ENCODE measurements around the gene SLC12A4. TPM values are rescaled to one million over a fixed set of nuclear protein-coding genes. Genes with fewer than 3 reads are reported as not detected.
"Not testable (repeated sequence)": the region's sequence is repeated elsewhere in the genome, so short reads cannot be mapped to it uniquely, and the experiment has no call there.

The SLC12A4 gene
- total RNA-seq, 4 donors from 2014 or later = 65.8 to 142 (median 81.3) TPM

DNA sequence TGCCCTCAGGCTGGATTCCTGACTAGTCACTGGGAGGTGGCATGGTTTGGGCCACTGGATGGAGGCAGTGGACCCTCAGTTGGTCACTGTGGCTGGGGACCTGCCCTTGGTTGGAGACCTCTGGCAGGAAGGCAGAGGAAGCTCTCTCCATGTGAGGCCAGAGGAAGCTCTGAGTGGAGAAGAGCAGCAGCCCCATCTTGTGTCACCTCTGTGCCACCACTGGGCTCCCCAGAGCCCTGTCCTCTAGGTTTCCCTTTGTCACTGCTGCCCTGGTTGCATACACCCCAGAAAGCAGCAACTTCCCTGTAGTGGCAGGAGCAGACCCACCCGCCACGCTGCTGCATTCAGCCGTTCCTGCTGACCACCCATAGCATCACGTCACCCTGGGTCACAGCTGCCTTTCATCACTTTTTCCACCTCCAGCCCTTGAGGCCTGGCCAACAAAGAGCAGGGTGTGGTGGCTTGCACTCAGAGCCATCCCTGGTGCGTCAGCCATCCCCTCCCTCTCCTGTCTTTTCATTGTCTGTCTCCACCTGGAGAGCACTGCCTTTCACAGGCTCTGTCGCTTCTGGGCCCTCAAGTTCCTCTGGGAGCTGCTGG lies 48.7 kb downstream of the SLC12A4 start:
- no peak for DNase-seq (ENCODE audit: extremely low spot score)
- 63% methylated on average over 6 of the region's 6 CpGs for WGBS
- no peak overlapping the region for H3K4me3 ChIP-seq
- H3K27ac ChIP-seq (replicated peaks in 1 of 4) = peak overlapping the region; percentile 10 to 65 (median 31)
- peaks cover 62 to 85% (median 76%) of the 10 kb centered on the region in 4 donors for H3K4me1 ChIP-seq
- peaks cover 0 to 32% (median 18%) of the 10 kb centered on the region in 4 donors for H3K36me3 ChIP-seq
- TF ChIP-seq, protein P1, sequence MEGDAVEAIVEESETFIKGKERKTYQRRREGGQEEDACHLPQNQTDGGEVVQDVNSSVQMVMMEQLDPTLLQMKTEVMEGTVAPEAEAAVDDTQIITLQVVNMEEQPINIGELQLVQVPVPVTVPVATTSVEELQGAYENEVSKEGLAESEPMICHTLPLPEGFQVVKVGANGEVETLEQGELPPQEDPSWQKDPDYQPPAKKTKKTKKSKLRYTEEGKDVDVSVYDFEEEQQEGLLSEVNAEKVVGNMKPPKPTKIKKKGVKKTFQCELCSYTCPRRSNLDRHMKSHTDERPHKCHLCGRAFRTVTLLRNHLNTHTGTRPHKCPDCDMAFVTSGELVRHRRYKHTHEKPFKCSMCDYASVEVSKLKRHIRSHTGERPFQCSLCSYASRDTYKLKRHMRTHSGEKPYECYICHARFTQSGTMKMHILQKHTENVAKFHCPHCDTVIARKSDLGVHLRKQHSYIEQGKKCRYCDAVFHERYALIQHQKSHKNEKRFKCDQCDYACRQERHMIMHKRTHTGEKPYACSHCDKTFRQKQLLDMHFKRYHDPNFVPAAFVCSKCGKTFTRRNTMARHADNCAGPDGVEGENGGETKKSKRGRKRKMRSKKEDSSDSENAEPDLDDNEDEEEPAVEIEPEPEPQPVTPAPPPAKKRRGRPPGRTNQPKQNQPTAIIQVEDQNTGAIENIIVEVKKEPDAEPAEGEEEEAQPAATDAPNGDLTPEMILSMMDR (IDR thresholded peaks at IDR 0.05) = peak in 1 of 3 experiments; percentile 6
- TF ChIP-seq POLR2AphosphoS5 (IDR thresholded peaks at IDR 0.05) (peak; percentile 28 to 30), EP300 (IDR thresholded peaks at IDR 0.05) (no peak), POLR2A (IDR thresholded peaks at IDR 0.05; ENCODE audit: low read depth) (no peak)
- no peaks in the 10 kb centered on the region for H3K9me3 ChIP-seq
- no peaks in the 10 kb centered on the region for H3K27me3 ChIP-seq
- intact Hi-C loops (cut with DNase I) = no loop called here

DNA sequence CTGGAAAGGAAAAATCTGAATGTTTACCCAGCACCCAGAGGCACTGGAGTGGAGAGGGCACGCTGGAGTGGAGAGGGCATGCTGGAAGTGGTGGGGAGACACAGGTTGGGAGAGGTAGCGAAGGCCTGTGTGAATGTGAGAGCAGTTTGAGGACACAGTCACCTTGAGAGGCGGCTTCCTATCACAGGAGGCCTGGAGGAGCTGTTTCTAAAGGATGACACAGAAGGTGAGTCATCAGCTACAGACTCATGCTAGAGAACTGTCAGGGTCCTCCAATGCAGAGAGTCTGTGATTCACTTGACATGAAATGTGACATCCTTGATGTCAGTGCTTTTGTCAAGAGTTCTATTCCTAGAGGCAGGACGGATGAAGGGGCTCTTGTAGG lies 50.6 kb downstream of the SLC12A4 start:
- no peak for TF ChIP-seq POLR2A (IDR thresholded peaks at IDR 0.05; ENCODE audit: low read depth)
- no peak for TF ChIP-seq EP300 (IDR thresholded peaks at IDR 0.05)
- TF ChIP-seq POLR2AphosphoS5 (IDR thresholded peaks at IDR 0.05) = peak in 1 of 2 donors; percentile 20
- TF ChIP-seq, protein P1 (IDR thresholded peaks at IDR 0.05) = no peak
- H3K4me1 ChIP-seq = peaks cover 50 to 66% (median 59%) of the 10 kb centered on the region in 4 donors
- H3K27ac ChIP-seq (replicated peaks in 1 of 4) = peak overlapping the region; percentile 65 to 83 (median 70)
- H3K36me3 ChIP-seq = peaks cover 0 to 36% (median 24%) of the 10 kb centered on the region in 4 donors
- 52% methylated on average over 4 of the region's 4 CpGs for WGBS
- H3K9me3 ChIP-seq = no peaks in the 10 kb centered on the region
- no peak overlapping the region for H3K4me3 ChIP-seq
- no peak for DNase-seq (ENCODE audit: extremely low spot score)
- intact Hi-C loops (cut with DNase I) = no loop called here
- H3K27me3 ChIP-seq = no peaks in the 10 kb centered on the region

DNA sequence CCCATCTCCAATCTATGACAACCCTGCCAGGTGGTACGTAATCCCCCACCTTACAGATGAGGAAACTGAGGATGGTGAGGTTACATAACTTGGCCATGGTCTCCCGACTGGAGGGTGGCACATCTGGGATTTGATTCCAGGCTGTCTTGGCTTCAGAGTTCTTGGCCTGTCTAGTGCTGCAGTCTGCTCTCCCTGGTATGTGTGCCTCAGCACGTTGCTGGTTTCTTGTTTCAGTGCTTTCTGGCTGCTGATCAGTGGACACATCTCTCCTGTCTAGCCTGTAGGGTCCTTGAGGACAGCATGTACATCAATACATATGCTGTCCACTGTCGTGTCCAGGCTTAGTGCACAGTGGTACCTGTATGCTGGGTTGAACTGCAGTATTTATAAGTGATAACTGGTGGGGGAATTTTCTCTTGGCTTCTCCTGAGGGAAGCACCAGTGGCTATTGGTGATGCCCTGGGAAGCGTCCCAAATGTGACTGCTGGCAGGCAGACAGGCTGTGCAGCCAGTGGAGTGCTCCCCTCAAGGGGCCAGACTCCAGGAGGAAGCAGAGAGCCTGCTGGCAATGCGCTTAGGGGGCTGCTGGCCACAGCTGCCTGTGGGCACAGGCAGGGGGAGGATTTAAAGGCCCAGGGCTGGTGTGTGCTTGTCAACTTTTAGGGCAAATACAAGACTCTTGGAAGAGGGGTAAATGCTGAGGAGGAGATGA lies 51.1 kb downstream of the SLC12A4 start:
- TF ChIP-seq EP300 (IDR thresholded peaks at IDR 0.05) (no peak), POLR2A (IDR thresholded peaks at IDR 0.05; ENCODE audit: low read depth) (no peak), POLR2AphosphoS5 (IDR thresholded peaks at IDR 0.05) (no peak)
- TF ChIP-seq, protein P1 (IDR thresholded peaks at IDR 0.05) = no peak
- intact Hi-C loops (cut with DNase I) = no loop called here
- H3K4me3 ChIP-seq = no peak overlapping the region
- no peak for DNase-seq (ENCODE audit: extremely low spot score)
- 62% methylated on average over 6 of the region's 6 CpGs for WGBS
- peaks cover 45 to 61% (median 53%) of the 10 kb centered on the region in 4 donors for H3K4me1 ChIP-seq
- peak overlapping the region; percentile 65 to 83 (median 70) for H3K27ac ChIP-seq (replicated peaks in 1 of 4)
- no peaks in the 10 kb centered on the region for H3K27me3 ChIP-seq
- no peaks in the 10 kb centered on the region for H3K9me3 ChIP-seq
- H3K36me3 ChIP-seq = peaks cover 0 to 39% (median 27%) of the 10 kb centered on the region in 4 donors

DNA sequence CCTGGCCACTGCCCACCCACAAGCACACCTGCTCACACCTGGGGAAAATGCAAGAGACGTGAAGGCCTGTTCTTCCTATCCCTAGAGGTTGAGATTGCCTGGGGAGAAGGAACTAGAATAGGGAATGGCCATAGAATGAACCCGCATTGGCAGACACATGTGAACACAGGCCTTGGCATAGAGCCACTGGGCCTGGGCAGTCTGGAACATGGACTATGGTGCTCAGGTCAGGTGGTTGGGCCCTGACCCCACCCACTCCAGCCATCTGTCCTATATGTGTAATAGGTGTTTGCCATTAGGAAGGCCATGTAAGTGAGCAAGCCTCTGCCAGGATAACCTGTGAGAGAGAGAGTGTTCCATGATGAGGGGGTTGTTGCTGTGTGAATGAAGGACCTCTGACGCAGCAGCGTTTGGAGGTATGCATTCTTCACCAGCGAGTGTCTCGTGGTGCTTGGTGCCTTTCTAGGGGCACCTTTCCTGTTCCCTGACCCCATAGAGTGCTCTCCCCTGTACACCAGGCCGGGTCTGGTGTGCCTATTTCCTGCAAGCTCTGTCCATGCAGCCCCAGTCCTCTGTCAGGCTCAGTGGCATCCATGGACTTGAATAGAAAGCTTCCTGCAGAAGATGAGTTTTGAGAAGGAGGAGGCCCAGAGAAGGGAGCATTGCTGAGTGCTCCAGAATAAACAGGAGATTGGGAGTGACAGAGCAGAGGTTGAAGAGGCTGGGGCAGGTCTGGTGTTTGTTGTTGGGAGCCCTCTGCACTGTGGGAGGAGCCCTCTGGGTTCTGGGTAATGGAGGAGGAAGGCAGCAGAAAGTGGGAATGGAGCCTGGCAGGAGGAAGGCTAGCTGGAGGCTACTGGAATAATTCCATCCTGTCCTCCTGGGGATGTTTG lies 52.4 kb downstream of the SLC12A4 start:
- intact Hi-C loops (cut with DNase I) = no loop called here
- DNase-seq (ENCODE audit: extremely low spot score) = no peak
- Histone ChIP-seq H3K4me1 (peaks cover 40 to 58% (median 49%) of the 10 kb centered on the region in 4 donors), H3K36me3 (peaks cover 0 to 46% (median 31%) of the 10 kb centered on the region in 4 donors), H3K27me3 (no peaks in the 10 kb centered on the region), H3K9me3 (no peaks in the 10 kb centered on the region), H3K27ac (replicated peaks in 1 of 4) (peak overlapping the region; percentile 65 to 83 (median 70)), H3K4me3 (no peak overlapping the region)
- WGBS = 79% methylated on average over 7 of the region's 7 CpGs
- TF ChIP-seq EP300 (IDR thresholded peaks at IDR 0.05) (no peak), POLR2A (IDR thresholded peaks at IDR 0.05; ENCODE audit: low read depth) (no peak), POLR2AphosphoS5 (IDR thresholded peaks at IDR 0.05) (no peak)
- TF ChIP-seq, protein P1 (IDR thresholded peaks at IDR 0.05) = no peak

DNA sequence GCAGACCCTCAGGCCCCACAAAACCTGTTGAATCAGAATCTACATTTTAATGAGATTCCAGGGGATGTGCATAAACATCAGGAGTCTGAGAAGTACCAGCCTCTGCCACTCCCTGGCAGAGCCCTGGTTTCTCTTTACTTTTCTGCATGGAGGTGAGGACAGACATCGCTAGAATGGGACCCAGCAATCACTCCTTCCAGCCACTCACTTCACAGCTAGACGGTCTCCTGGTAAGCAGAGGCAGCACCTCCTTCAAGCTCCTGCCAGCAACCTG lies 53.0 kb downstream of the SLC12A4 start:
- H3K4me3 ChIP-seq; DNase-seq (ENCODE audit: extremely low spot score); H3K27ac ChIP-seq (replicated peaks in 1 of 4); H3K9me3 ChIP-seq; intact Hi-C loops (cut with DNase I); H3K27me3 ChIP-seq: not testable (repeated sequence)
- WGBS = 89% methylated on average over 2 of the region's 2 CpGs
- Histone ChIP-seq H3K4me1 (peaks cover 40 to 58% (median 46%) of the 10 kb centered on the region in 4 donors), H3K36me3 (peaks cover 0 to 53% (median 36%) of the 10 kb centered on the region in 4 donors)
